D721Med (cell line): Measurements from ENCODE around the gene AIPL1.

Experiments used
- DNase-seq: peaks from one replicate; pipeline ENCODE4 v3.0.0; 2011; ENCODE audit warnings: low spot score; ENCODE audit not compliant: insufficient read length
- FAIRE-seq: peaks from 2 replicates; lab custom pipeline; 2011; peaks lifted over from hg19 to GRCh38; lab: Jason Lieb, UNC
- TF ChIP-seq, protein P1 (sequence below): IDR thresholded peaks from 2 replicates; pipeline ENCODE4 v1.5.1; 2012; ENCODE audit warnings: mild to moderate bottlenecking, control low read depth; ENCODE audit not compliant: insufficient read depth; ENCODE audit errors: missing control alignments

AIPL1 gene

GRCh38 chr17:6477831-6478383 lies 43.0 kb upstream of the AIPL1 start:
- TF ChIP-seq, protein P1, sequence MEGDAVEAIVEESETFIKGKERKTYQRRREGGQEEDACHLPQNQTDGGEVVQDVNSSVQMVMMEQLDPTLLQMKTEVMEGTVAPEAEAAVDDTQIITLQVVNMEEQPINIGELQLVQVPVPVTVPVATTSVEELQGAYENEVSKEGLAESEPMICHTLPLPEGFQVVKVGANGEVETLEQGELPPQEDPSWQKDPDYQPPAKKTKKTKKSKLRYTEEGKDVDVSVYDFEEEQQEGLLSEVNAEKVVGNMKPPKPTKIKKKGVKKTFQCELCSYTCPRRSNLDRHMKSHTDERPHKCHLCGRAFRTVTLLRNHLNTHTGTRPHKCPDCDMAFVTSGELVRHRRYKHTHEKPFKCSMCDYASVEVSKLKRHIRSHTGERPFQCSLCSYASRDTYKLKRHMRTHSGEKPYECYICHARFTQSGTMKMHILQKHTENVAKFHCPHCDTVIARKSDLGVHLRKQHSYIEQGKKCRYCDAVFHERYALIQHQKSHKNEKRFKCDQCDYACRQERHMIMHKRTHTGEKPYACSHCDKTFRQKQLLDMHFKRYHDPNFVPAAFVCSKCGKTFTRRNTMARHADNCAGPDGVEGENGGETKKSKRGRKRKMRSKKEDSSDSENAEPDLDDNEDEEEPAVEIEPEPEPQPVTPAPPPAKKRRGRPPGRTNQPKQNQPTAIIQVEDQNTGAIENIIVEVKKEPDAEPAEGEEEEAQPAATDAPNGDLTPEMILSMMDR, result no peak
- no peak for FAIRE-seq
- no peak for DNase-seq

- DNase-seq, result no peak
- TF ChIP-seq, protein P1, result no peak
- no peak for FAIRE-seq
Measured at GRCh38 chr17:6476810-6477179, 41.9 kb upstream of the AIPL1 start.

GRCh38 chr17:6476076-6476809 lies 41.3 kb upstream of the AIPL1 start:
- TF ChIP-seq, protein P1, result no peak
- DNase-seq (no peak), FAIRE-seq (no peak)

GRCh38 chr17:6475411-6475810 lies 40.5 kb upstream of the AIPL1 start:
- DNase-seq (no peak), FAIRE-seq (no peak)
- TF ChIP-seq, protein P1, result no peak

- FAIRE-seq (no peak), DNase-seq (no peak)
- TF ChIP-seq, protein P1, result no peak
Measured at GRCh38 chr17:6474906-6475305, 40.0 kb upstream of the AIPL1 start.

- no peak for DNase-seq
- no peak for FAIRE-seq
- TF ChIP-seq, protein P1, result no peak
Measured at GRCh38 chr17:6474376-6474775, 39.5 kb upstream of the AIPL1 start.

- TF ChIP-seq, protein P1, result peak; percentile 53
- FAIRE-seq (no peak), DNase-seq (peak; percentile 98)
Measured at GRCh38 chr17:6473128-6473767, 38.3 kb upstream of the AIPL1 start.
